GM21737 (cell line): ENCODE measurements around the gene ANKRD31.
"Not testable (repeated sequence)": the region's sequence is repeated elsewhere in the genome, so short reads cannot be mapped to it uniquely, and the experiment has no call there.

Experiments used
- ATAC-seq: cut with Tn5 transposase; IDR thresholded peaks from one replicate; pipeline ENCODE4 v1.9.1; 2021; ENCODE audit warnings: mild to moderate bottlenecking, moderate library complexity; ENCODE audit not compliant: unreplicated experiment

ANKRD31 gene

GRCh38 chr5:75152860-75153259 lies 83.8 kb downstream of the ANKRD31 start:
- ATAC-seq = no peak

- ATAC-seq = no peak
Observed at GRCh38 chr5:75148051-75148450, 88.6 kb downstream of the ANKRD31 start.

GRCh38 chr5:75142566-75143136 lies 94.0 kb downstream of the ANKRD31 start:
- ATAC-seq = no peak

- no peak for ATAC-seq
Observed at GRCh38 chr5:75140277-75140676, 96.4 kb downstream of the ANKRD31 start.

- ATAC-seq = no peak
Observed at GRCh38 chr5:75138689-75139088, 98.0 kb downstream of the ANKRD31 start.

GRCh38 chr5:75130818-75131349 lies 105.8 kb downstream of the ANKRD31 start:
- no peak for ATAC-seq

GRCh38 chr5:75116856-75117255 lies 119.8 kb downstream of the ANKRD31 start:
- no peak for ATAC-seq

- not testable (repeated sequence) for ATAC-seq
Observed at GRCh38 chr5:75114311-75114710, 122.4 kb downstream of the ANKRD31 start.

- no peak for ATAC-seq
Observed at GRCh38 chr5:75113354-75114113, 123.1 kb downstream of the ANKRD31 start.

GRCh38 chr5:75108931-75109596 lies 127.6 kb downstream of the ANKRD31 start:
- no peak for ATAC-seq

- ATAC-seq = no peak
Observed at GRCh38 chr5:75108515-75108914, 128.2 kb downstream of the ANKRD31 start.

GRCh38 chr5:75095956-75096355 lies 140.7 kb downstream of the ANKRD31 start:
- not testable (repeated sequence) for ATAC-seq

GRCh38 chr5:75091597-75091996 lies 145.1 kb downstream of the ANKRD31 start:
- ATAC-seq = no peak

- no peak for ATAC-seq
Observed at GRCh38 chr5:75089662-75090061, 147.0 kb downstream of the ANKRD31 start.

GRCh38 chr5:75089137-75089536 lies 147.5 kb downstream of the ANKRD31 start:
- no peak for ATAC-seq

- ATAC-seq = no peak
Observed at GRCh38 chr5:75088648-75089047, 148.0 kb downstream of the ANKRD31 start.

- ATAC-seq = no peak
Observed at GRCh38 chr5:75081510-75081909, 155.2 kb downstream of the ANKRD31 start.

GRCh38 chr5:75079346-75079745 lies 157.3 kb downstream of the ANKRD31 start:
- not testable (repeated sequence) for ATAC-seq

- no peak for ATAC-seq
Observed at GRCh38 chr5:75078027-75078426, 158.7 kb downstream of the ANKRD31 start.

- ATAC-seq = no peak
Observed at GRCh38 chr5:75072061-75072460, 164.6 kb downstream of the ANKRD31 start.

GRCh38 chr5:75071100-75071499 lies 165.6 kb downstream of the ANKRD31 start:
- no peak for ATAC-seq

GRCh38 chr5:75067434-75067833 lies 169.2 kb downstream of the ANKRD31 start:
- ATAC-seq = no peak
